Spleen (tissue), 7 donors: Measurements from ENCODE around the gene TMEM30A.

Experiments used
- POLR2AphosphoS5 ChIP-seq, 3 donors: sonication (generic); formaldehyde crosslinking; IDR thresholded peaks; one replicate each; pipeline ENCODE4 v1.5.1; 2017; ENCODE audit warnings: antibody characterized with exemption in 3 of 3
- TF ChIP-seq, protein P1 (sequence below), 11 experiments: fragments of 200-600 bp in 7 of 11; fragments of 450-650 bp in 4 of 11; sonication (generic) in 4 of 11; IDR thresholded peaks in 8 of 11; conservative IDR thresholded peaks in 3 of 11; 1 replicate in 7 of 11; 2 replicates in 4 of 11; pipeline versions ENCODE4 v1.4.0 to v1.8.0; 2016 to 2021; ENCODE audit warnings: antibody characterized with exemption in 11 of 11, inconsistent platforms in 4 of 11, mild to moderate bottlenecking in 1 of 11
- donor health status: DM: no; HTN: no; CAD: no; lungs with moderate emphysema.
- donor health status: DM: no; HTN: no; CAD: no.
- donor health status: DM: no; HTN: no; CAD: no.

DNA sequence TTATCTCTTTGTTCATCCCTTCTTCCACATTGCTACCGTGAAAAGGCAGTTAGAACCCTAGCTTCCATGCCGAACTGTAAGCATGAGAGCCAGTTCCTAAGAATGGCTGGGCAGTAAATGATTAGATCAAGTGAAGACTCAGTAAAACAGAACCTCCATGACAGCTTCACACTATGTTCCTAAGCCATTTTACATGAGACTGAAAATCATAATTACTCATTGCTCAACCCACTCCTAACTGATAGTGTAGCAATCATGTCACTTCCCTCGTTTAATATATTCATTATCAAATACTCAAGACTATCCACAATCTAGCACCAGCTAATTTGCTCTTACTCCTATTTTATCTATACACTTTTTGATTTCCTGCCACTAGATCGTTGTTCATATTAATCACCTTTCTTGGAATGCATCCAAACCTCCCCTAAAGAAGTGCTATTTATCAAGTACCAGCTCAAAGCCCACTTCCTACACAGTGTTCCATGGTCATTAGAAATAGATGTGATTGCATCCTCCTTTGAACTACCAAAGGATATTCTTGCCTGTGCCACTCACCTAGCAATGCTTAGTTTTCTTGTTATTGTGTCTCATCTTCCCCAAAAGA lies 6.0 kb downstream of the TMEM30A start:
- TF ChIP-seq, protein P1, sequence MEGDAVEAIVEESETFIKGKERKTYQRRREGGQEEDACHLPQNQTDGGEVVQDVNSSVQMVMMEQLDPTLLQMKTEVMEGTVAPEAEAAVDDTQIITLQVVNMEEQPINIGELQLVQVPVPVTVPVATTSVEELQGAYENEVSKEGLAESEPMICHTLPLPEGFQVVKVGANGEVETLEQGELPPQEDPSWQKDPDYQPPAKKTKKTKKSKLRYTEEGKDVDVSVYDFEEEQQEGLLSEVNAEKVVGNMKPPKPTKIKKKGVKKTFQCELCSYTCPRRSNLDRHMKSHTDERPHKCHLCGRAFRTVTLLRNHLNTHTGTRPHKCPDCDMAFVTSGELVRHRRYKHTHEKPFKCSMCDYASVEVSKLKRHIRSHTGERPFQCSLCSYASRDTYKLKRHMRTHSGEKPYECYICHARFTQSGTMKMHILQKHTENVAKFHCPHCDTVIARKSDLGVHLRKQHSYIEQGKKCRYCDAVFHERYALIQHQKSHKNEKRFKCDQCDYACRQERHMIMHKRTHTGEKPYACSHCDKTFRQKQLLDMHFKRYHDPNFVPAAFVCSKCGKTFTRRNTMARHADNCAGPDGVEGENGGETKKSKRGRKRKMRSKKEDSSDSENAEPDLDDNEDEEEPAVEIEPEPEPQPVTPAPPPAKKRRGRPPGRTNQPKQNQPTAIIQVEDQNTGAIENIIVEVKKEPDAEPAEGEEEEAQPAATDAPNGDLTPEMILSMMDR (IDR thresholded peaks at IDR 0.05 in 8 of 11, conservative IDR thresholded peaks at IDR 0.05 in 3 of 11), result no peak
- no peak for TF ChIP-seq POLR2AphosphoS5 (IDR thresholded peaks at IDR 0.05)
